ENCODE data around the gene KCNRG. TPM values are rescaled to one million over a fixed set of nuclear protein-coding genes. Genes with fewer than 3 reads are reported as not detected.
"Not testable (repeated sequence)": the region's sequence is repeated elsewhere in the genome, so short reads cannot be mapped to it uniquely, and the experiment has no call there.

KCNRG gene
- total RNA-seq, 2 experiments from 2014 or later: 0.27 to 0.70 TPM

DNA sequence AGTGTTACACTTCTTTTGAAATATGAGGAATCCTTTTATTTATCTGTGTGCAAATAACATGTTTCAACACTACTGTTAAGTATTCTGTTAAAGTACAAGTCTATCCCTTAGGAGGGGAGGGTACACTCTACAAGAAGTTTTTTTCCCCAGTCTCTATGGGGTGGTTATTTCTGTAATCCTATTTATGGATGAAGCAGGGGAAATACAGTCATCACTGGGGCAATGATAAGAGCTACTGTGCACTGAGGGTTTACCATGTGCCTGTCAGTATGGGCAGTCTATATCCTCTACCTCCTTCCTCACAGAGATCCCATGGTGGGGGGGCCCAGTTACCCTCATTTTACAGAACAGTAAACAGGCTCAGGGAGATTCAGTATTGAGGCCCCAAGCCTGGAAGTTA, 35.0 kb upstream of the KCNRG start:
- DNase-seq (no peak), ATAC-seq (ENCODE audit: poor library complexity) (no peak)
- TF ChIP-seq, protein P1, sequence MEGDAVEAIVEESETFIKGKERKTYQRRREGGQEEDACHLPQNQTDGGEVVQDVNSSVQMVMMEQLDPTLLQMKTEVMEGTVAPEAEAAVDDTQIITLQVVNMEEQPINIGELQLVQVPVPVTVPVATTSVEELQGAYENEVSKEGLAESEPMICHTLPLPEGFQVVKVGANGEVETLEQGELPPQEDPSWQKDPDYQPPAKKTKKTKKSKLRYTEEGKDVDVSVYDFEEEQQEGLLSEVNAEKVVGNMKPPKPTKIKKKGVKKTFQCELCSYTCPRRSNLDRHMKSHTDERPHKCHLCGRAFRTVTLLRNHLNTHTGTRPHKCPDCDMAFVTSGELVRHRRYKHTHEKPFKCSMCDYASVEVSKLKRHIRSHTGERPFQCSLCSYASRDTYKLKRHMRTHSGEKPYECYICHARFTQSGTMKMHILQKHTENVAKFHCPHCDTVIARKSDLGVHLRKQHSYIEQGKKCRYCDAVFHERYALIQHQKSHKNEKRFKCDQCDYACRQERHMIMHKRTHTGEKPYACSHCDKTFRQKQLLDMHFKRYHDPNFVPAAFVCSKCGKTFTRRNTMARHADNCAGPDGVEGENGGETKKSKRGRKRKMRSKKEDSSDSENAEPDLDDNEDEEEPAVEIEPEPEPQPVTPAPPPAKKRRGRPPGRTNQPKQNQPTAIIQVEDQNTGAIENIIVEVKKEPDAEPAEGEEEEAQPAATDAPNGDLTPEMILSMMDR (IDR thresholded peaks at IDR 0.05): no peak
- no peaks in the 10 kb centered on the region for H3K36me3 ChIP-seq (ENCODE audit: insufficient read depth, low read length)
- no peak overlapping the region for H3K4me3 ChIP-seq (ENCODE audit: low read length)
- no peaks in the 10 kb centered on the region for H3K27me3 Mint-ChIP-seq
- no peaks in the 10 kb centered on the region for H3K9me3 Mint-ChIP-seq
- intact Hi-C loops (cut with DNase I, micrococcal nuclease): no loop called here
- H3K36me3 Mint-ChIP-seq (ENCODE audit: low read depth): no peaks in the 10 kb centered on the region
- H3K4me3 Mint-ChIP-seq: no peak overlapping the region
- POLR2A ChIA-PET: interaction anchor here (0.6 kb wide), 1 partner anchor 18 kb away, joined by 3 read pairs; no protein-coding TSS in a partner anchor
- no peaks in the 10 kb centered on the region for H3K4me1 ChIP-seq (ENCODE audit: insufficient read depth, low read length)
- peaks cover 4% of the 10 kb centered on the region for H3K4me1 Mint-ChIP-seq (ENCODE audit: low read depth)
- no peaks in the 10 kb centered on the region for H3K9me3 ChIP-seq (ENCODE audit: control insufficient read depth in 1 of 2, insufficient read depth in 1 of 2, low read length in 2 of 2)
- CTCF ChIA-PET: interaction anchor here (0.9 to 1.4 kb wide), 3 partner anchors 821 to 1090 kb away, joined by 3 read pairs; no protein-coding TSS in a partner anchor
- no peak overlapping the region for H3K27ac ChIP-seq (ENCODE audit: low read depth in 1 of 2, low read length in 2 of 2)
- no peak overlapping the region for H3K27ac Mint-ChIP-seq
- no peaks in the 10 kb centered on the region for H3K27me3 ChIP-seq (ENCODE audit: control insufficient read depth in 1 of 2, insufficient read depth in 2 of 2, low read length in 2 of 2)

DNA sequence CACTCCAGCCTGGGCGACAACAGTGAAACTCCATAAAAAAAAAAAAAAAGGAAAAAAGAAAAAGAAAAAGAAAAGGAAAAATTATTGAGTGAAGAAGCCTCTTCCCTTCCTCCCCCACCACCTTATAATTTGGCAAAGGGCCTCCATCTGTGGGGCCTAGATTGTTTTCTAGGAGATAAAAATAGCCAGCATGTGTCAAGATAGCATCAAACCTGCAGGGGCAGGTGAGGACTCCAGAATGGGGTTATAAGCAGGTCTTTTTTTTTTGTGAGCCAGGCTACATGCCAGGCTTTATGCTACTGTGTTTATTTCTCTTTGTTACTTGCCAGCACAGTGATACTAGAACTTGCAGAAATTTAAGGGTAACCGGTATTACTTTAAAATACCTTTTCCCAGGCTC, 30.1 kb upstream of the KCNRG start:
- ATAC-seq (ENCODE audit: poor library complexity) (no peak), DNase-seq (no peak)
- intact Hi-C loops (cut with DNase I, micrococcal nuclease): no loop called here
- CTCF ChIA-PET: interaction anchor here (0.5 to 1.9 kb wide), 3 partner anchors 12 to 131 kb away, joined by 3 to 4 read pairs (median 3); no protein-coding TSS in a partner anchor
- Mint-ChIP-seq H3K36me3 (ENCODE audit: low read depth) (no peaks in the 10 kb centered on the region), H3K27me3 (no peaks in the 10 kb centered on the region), H3K9me3 (no peaks in the 10 kb centered on the region), H3K4me3 (no peak overlapping the region), H3K4me1 (ENCODE audit: low read depth) (no peaks in the 10 kb centered on the region), H3K27ac (no peak overlapping the region)
- H3K9me3 ChIP-seq (ENCODE audit: control insufficient read depth in 1 of 2, insufficient read depth in 1 of 2, low read length in 2 of 2): no peaks in the 10 kb centered on the region
- no peak overlapping the region for H3K4me3 ChIP-seq (ENCODE audit: low read length)
- H3K4me1 ChIP-seq (ENCODE audit: insufficient read depth, low read length): no peaks in the 10 kb centered on the region
- TF ChIP-seq, protein P1 (IDR thresholded peaks at IDR 0.05): no peak
- no peak overlapping the region for H3K27ac ChIP-seq (ENCODE audit: low read depth in 1 of 2, low read length in 2 of 2)
- no peaks in the 10 kb centered on the region for H3K36me3 ChIP-seq (ENCODE audit: insufficient read depth, low read length)
- H3K27me3 ChIP-seq (ENCODE audit: control insufficient read depth in 1 of 2, insufficient read depth in 2 of 2, low read length in 2 of 2): no peaks in the 10 kb centered on the region
- POLR2A ChIA-PET: interaction anchor here (1.4 kb wide), 1 partner anchor 12 kb away, joined by 6 read pairs; the partner anchor contains the start of gene TRIM13

DNA sequence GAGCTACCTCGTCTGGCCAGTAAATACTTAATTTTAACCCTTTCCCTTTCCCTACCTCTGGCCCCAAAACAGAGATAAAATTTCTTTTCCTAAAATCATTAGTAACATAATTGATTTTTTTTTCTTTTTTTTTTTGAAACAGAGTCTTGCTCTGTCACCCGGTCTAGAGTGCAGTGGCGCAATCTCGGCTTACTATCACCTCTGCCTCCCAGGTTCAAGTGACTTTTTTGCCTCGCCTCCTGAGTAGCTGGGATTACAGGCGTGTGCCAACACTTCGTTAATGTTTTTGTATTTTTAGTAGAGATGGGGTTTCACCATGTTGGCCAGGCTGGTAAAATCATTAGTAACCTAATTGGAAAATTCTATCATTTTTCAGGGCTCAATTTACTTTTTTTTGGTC, 28.8 kb upstream of the KCNRG start:
- no peaks in the 10 kb centered on the region for H3K27me3 ChIP-seq (ENCODE audit: control insufficient read depth in 1 of 2, insufficient read depth in 2 of 2, low read length in 2 of 2)
- ATAC-seq (ENCODE audit: poor library complexity) (no peak), DNase-seq (no peak)
- Mint-ChIP-seq H3K27ac (no peak overlapping the region), H3K27me3 (no peaks in the 10 kb centered on the region), H3K4me1 (ENCODE audit: low read depth) (no peaks in the 10 kb centered on the region), H3K9me3 (no peaks in the 10 kb centered on the region), H3K4me3 (no peak overlapping the region), H3K36me3 (ENCODE audit: low read depth) (no peaks in the 10 kb centered on the region)
- H3K27ac ChIP-seq (ENCODE audit: low read depth in 1 of 2, low read length in 2 of 2): no peak overlapping the region
- no peaks in the 10 kb centered on the region for H3K4me1 ChIP-seq (ENCODE audit: insufficient read depth, low read length)
- H3K36me3 ChIP-seq (ENCODE audit: insufficient read depth, low read length): no peaks in the 10 kb centered on the region
- CTCF ChIA-PET: interaction anchor here (0.7 to 1.9 kb wide), 2 partner anchors 11 to 193 kb away, joined by 3 to 4 read pairs; no protein-coding TSS in a partner anchor
- no peak overlapping the region for H3K4me3 ChIP-seq (ENCODE audit: low read length)
- intact Hi-C loops (cut with DNase I, micrococcal nuclease): no loop called here
- POLR2A ChIA-PET: interaction anchor here (0.7 to 1.0 kb wide), 2 partner anchors 10 to 137 kb away, joined by 3 read pairs; partner anchors contain the start of gene TRIM13
- TF ChIP-seq, protein P1 (IDR thresholded peaks at IDR 0.05): no peak
- H3K9me3 ChIP-seq (ENCODE audit: control insufficient read depth in 1 of 2, insufficient read depth in 1 of 2, low read length in 2 of 2): no peaks in the 10 kb centered on the region

DNA sequence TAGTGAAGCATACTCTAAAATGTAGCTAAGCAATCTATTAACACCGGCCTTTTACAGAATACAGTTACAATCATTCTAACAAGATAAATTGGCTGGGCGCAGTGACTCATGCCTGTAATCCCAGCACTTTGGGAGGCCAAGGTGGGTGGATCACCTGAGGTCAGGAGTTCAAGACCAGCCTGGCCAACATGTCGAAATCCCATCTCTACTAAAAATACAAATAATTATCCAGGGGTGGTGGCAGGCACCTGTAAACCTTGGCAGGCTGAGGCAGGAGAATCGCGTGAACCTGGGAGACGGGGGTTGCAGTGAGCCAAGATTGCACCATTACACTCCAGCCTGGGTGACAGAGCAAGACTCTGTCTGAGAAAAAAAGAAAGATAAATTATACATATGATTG, 24.6 kb upstream of the KCNRG start:
- ATAC-seq (ENCODE audit: poor library complexity); H3K9me3 Mint-ChIP-seq; H3K27ac ChIP-seq (ENCODE audit: low read depth in 1 of 2, low read length in 2 of 2); H3K4me1 Mint-ChIP-seq (ENCODE audit: low read depth); H3K4me1 ChIP-seq (ENCODE audit: insufficient read depth, low read length); H3K4me3 ChIP-seq (ENCODE audit: low read length); H3K27me3 ChIP-seq (ENCODE audit: control insufficient read depth in 1 of 2, insufficient read depth in 2 of 2, low read length in 2 of 2); H3K36me3 Mint-ChIP-seq (ENCODE audit: low read depth); POLR2A ChIA-PET; H3K27me3 Mint-ChIP-seq; H3K36me3 ChIP-seq (ENCODE audit: insufficient read depth, low read length); H3K27ac Mint-ChIP-seq; DNase-seq; H3K4me3 Mint-ChIP-seq; H3K9me3 ChIP-seq (ENCODE audit: control insufficient read depth in 1 of 2, insufficient read depth in 1 of 2, low read length in 2 of 2): not testable (repeated sequence)
- intact Hi-C loops (cut with DNase I, micrococcal nuclease): loop anchor here in 1 of 2 experiments (10.0 kb wide), 1 partner anchor 1464 kb away; the partner anchor contains the start of gene INTS6
- CTCF ChIA-PET: interaction anchor here (2.1 kb wide), 1 partner anchor 14 kb away, joined by 10 read pairs; no protein-coding TSS in a partner anchor

All from CD4-positive, alpha-beta T cell (primary cell).